A549 (cell line): ENCODE measurements around the gene METTL27.

Source experiments
- CEBPB ChIP-seq, 2 experiments: fragments of >200 bp in 1 of 2; sonication (Bioruptor Twin) in 1 of 2; formaldehyde crosslinking in 1 of 2; IDR thresholded peaks; 2 replicates each; pipeline ENCODE4 v1.6.1; 2012 to 2016
- CHD4 ChIP-seq: fragments of 200-600 bp; sonication (generic); IDR thresholded peaks from 2 replicates; pipeline ENCODE4 v1.6.1; 2016; ENCODE audit warnings: antibody characterized with exemption, mild to moderate bottlenecking, borderline replicate concordance
- EP300 ChIP-seq, 2 experiments: fragments of >200 bp; sonication (Bioruptor Twin); formaldehyde crosslinking; IDR thresholded peaks; 2 replicates in 1 of 2; 3 replicates in 1 of 2; pipeline ENCODE4 v1.6.1; 2016 to 2017
- JUN ChIP-seq, 2 experiments: fragments of >200 bp; sonication (Bioruptor Twin); formaldehyde crosslinking; IDR thresholded peaks; 2 replicates in 1 of 2; 3 replicates in 1 of 2; pipeline ENCODE4 v1.6.1; 2016 to 2017
- POLR2A ChIP-seq: IDR thresholded peaks from 2 replicates; pipeline ENCODE4 v1.6.1; 2012; ENCODE audit warnings: mild to moderate bottlenecking, low read length
- RAD21 ChIP-seq, 2 experiments: fragments of >200 bp in 1 of 2; sonication (Bioruptor Twin) in 1 of 2; formaldehyde crosslinking in 1 of 2; IDR thresholded peaks in 1 of 2; conservative IDR thresholded peaks in 1 of 2; 2 replicates in 1 of 2; 3 replicates in 1 of 2; pipeline ENCODE4 v1.6.1; 2012 to 2018; ENCODE audit warnings: inconsistent platforms in 1 of 2
- SREBF2 ChIP-seq: fragments of 450-650 bp; IDR thresholded peaks from 2 replicates; pipeline ENCODE4 v1.6.1; 2014; ENCODE audit warnings: mild to moderate bottlenecking, moderate library complexity
- ZC3H11A ChIP-seq: fragments of 450-650 bp; IDR thresholded peaks from 2 replicates; pipeline ENCODE4 v1.6.1; 2014; ENCODE audit warnings: antibody characterized with exemption, mild to moderate bottlenecking
- TF ChIP-seq, protein P1 (sequence below): fragments of >200 bp; sonication (Bioruptor Twin); formaldehyde crosslinking; IDR thresholded peaks from 3 replicates; pipeline ENCODE4 v1.5.1; 2016
- TF ChIP-seq, protein P2 (sequence below): fragments of 200-600 bp; sonication (generic); IDR thresholded peaks from 2 replicates; pipeline ENCODE4 v1.6.1; 2016; ENCODE audit warnings: antibody characterized with exemption, mild to moderate bottlenecking, moderate library complexity
- TF ChIP-seq, protein P3 (sequence below): IDR thresholded peaks from 2 replicates; pipeline ENCODE4 v1.6.1; 2012

DNA sequence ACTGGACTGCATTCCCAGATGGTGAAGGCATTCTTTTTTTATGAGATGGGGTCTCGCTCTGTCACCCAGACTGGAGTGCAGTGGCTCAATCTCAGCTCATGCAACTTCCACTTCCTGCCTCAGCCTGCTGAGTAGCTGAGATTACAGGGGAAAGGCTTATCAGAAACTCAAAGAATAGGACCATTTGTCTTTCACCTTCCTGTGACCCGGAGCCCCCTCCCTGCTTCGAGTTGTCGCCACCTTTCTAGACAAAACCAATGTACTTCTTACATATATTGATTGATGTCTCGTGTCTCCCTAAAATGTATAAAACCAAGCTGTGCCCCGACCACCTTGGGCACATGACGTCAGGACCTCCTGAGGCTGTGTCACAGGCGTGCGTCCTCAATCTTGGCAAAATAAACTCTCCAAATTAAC lies 1.8 kb upstream of the METTL27 start:
- TF ChIP-seq, protein P1, sequence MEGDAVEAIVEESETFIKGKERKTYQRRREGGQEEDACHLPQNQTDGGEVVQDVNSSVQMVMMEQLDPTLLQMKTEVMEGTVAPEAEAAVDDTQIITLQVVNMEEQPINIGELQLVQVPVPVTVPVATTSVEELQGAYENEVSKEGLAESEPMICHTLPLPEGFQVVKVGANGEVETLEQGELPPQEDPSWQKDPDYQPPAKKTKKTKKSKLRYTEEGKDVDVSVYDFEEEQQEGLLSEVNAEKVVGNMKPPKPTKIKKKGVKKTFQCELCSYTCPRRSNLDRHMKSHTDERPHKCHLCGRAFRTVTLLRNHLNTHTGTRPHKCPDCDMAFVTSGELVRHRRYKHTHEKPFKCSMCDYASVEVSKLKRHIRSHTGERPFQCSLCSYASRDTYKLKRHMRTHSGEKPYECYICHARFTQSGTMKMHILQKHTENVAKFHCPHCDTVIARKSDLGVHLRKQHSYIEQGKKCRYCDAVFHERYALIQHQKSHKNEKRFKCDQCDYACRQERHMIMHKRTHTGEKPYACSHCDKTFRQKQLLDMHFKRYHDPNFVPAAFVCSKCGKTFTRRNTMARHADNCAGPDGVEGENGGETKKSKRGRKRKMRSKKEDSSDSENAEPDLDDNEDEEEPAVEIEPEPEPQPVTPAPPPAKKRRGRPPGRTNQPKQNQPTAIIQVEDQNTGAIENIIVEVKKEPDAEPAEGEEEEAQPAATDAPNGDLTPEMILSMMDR, result no peak
- no peak for TF ChIP-seq CHD4
- TF ChIP-seq CEBPB (IDR thresholded peaks at IDR 0.05), result no peak
- TF ChIP-seq SREBF2, result no peak
- no peak for TF ChIP-seq JUN (IDR thresholded peaks at IDR 0.05)
- TF ChIP-seq, protein P2, sequence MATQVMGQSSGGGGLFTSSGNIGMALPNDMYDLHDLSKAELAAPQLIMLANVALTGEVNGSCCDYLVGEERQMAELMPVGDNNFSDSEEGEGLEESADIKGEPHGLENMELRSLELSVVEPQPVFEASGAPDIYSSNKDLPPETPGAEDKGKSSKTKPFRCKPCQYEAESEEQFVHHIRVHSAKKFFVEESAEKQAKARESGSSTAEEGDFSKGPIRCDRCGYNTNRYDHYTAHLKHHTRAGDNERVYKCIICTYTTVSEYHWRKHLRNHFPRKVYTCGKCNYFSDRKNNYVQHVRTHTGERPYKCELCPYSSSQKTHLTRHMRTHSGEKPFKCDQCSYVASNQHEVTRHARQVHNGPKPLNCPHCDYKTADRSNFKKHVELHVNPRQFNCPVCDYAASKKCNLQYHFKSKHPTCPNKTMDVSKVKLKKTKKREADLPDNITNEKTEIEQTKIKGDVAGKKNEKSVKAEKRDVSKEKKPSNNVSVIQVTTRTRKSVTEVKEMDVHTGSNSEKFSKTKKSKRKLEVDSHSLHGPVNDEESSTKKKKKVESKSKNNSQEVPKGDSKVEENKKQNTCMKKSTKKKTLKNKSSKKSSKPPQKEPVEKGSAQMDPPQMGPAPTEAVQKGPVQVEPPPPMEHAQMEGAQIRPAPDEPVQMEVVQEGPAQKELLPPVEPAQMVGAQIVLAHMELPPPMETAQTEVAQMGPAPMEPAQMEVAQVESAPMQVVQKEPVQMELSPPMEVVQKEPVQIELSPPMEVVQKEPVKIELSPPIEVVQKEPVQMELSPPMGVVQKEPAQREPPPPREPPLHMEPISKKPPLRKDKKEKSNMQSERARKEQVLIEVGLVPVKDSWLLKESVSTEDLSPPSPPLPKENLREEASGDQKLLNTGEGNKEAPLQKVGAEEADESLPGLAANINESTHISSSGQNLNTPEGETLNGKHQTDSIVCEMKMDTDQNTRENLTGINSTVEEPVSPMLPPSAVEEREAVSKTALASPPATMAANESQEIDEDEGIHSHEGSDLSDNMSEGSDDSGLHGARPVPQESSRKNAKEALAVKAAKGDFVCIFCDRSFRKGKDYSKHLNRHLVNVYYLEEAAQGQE, result no peak
- no peak for TF ChIP-seq EP300 (IDR thresholded peaks at IDR 0.05)
- no peak for TF ChIP-seq ZC3H11A
- TF ChIP-seq POLR2A, result no peak
- TF ChIP-seq RAD21 (conservative IDR thresholded peaks at IDR 0.05 in 1 of 2, IDR thresholded peaks at IDR 0.05 in 1 of 2), result no peak
- TF ChIP-seq, protein P3, sequence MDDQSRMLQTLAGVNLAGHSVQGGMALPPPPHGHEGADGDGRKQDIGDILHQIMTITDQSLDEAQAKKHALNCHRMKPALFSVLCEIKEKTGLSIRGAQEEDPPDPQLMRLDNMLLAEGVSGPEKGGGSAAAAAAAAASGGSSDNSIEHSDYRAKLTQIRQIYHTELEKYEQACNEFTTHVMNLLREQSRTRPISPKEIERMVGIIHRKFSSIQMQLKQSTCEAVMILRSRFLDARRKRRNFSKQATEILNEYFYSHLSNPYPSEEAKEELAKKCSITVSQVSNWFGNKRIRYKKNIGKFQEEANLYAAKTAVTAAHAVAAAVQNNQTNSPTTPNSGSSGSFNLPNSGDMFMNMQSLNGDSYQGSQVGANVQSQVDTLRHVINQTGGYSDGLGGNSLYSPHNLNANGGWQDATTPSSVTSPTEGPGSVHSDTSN, result no peak
